Astrocyte of the spinal cord (primary cell): ENCODE results near the gene SCN4A.
"Not testable (repeated sequence)": the region's sequence is repeated elsewhere in the genome, so short reads cannot be mapped to it uniquely, and the experiment has no call there.

ENCODE experiments used
- DNase-seq: peaks from one replicate; pipeline ENCODE4 v3.0.0; 2011; ENCODE audit warnings: low read depth, low spot score
- H3K4me3 ChIP-seq: 2 replicates; pipeline ENCODE4 v1.5.1; 2011; ENCODE audit warnings: low read depth, mild to moderate bottlenecking, low read length, moderate library complexity
- CTCF ChIP-seq: IDR thresholded peaks from 2 replicates; pipeline ENCODE4 v1.5.1; 2012; ENCODE audit warnings: low read depth, mild to moderate bottlenecking, low read length, inconsistent platforms
- in situ Hi-C: cut with HindIII; loops from 2 replicates; pipeline ENCODE4 v1.10.0; 2017; ENCODE audit warnings: low sequenced_read_pairs

The SCN4A gene

GRCh38 chr17:63919311-63919723, 53.4 kb downstream of the SCN4A start:
- in situ Hi-C loops: no loop called here
- peak; percentile 94 for TF ChIP-seq CTCF
- no peak overlapping the region for H3K4me3 ChIP-seq
- peak; percentile 39 for DNase-seq

GRCh38 chr17:63918789-63919305, 53.9 kb downstream of the SCN4A start, which contains the start of gene GH1:
GH1 (minus strand) TSS chr17:63918839; CDS start chr17:63918776, 63 bp downstream.
- DNase-seq, in situ Hi-C loops, H3K4me3 ChIP-seq: not testable (repeated sequence)

GRCh38 chr17:63918305-63918704, 54.4 kb downstream of the SCN4A start:
- no peak for DNase-seq
- in situ Hi-C loops: no loop called here
- TF ChIP-seq CTCF: no peak
- H3K4me3 ChIP-seq: no peak overlapping the region

- no peak overlapping the region for H3K4me3 ChIP-seq
- no peak for DNase-seq
- in situ Hi-C loops: no loop called here
- no peak for TF ChIP-seq CTCF
Observed at GRCh38 chr17:63917646-63918045, 55.1 kb downstream of the SCN4A start.

- H3K4me3 ChIP-seq, DNase-seq, in situ Hi-C loops: not testable (repeated sequence)
Observed at GRCh38 chr17:63917206-63917605, 55.5 kb downstream of the SCN4A start.

GRCh38 chr17:63916566-63917185, 56.0 kb downstream of the SCN4A start:
- H3K4me3 ChIP-seq: no peak overlapping the region
- TF ChIP-seq CTCF: no peak
- in situ Hi-C loops: no loop called here
- DNase-seq: no peak

- DNase-seq, in situ Hi-C loops, H3K4me3 ChIP-seq: not testable (repeated sequence)
Observed at GRCh38 chr17:63915753-63916152, 57.0 kb downstream of the SCN4A start.

GRCh38 chr17:63914471-63914870, 58.2 kb downstream of the SCN4A start:
- no peak for TF ChIP-seq CTCF
- in situ Hi-C loops: no loop called here

More at GRCh38 chr17:63914471-63914870, 58.2 kb downstream of the SCN4A start:
- H3K4me3 ChIP-seq: no peak overlapping the region
- DNase-seq: no peak
